VCaP (cell line): ENCODE measurements around the gene CISD3.

Source experiments
- H3K27ac ChIP-seq: fragments of 450-650 bp; 2 replicates; pipeline ENCODE4 v1.5.1; 2017
- TF ChIP-seq, protein P1 (sequence below): fragments of 450-650 bp; conservative IDR thresholded peaks from 2 replicates; pipeline ENCODE4 v1.5.1; 2017; ENCODE audit warnings: mild to moderate bottlenecking, moderate library complexity

The CISD3 gene

DNA sequence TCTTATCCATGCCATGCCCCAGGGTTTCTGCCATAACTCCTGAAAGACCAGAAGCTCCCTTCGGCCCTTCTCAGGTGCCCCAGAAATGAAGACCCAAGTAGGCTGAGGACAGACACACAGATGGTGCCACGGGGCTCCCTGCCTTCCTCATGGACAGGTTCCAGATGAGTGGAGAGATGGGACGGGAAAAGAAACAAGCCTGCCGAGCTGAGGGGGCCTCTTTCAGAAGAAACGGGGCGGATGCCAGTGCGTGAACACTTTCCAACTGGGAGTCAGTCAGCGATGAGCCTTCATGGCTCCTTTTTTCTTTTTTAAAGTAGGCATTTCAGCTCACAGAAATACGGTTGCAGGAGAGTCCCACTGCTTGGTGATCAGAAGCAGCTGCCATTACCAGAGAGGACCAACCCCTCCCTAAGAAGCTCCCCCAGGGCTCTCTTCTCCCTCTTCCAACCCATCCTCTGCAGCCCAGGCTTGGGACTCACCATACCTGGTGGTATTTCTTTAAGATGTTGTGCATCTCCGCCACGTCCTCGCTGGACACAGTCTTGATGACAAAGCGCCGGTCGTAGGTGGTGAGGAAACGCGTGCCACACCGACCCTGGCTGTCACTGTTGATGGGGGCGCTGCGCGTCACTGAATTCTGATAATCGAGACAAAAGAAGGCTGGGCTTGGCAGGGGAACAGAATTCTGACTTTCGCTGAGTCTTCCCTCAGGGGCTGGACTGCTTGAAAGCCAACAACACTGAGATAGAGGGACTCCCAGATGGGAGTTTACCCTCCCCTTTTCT lies 50.0 kb downstream of the CISD3 start:
- H3K27ac ChIP-seq, result no peak overlapping the region
- TF ChIP-seq, protein P1, sequence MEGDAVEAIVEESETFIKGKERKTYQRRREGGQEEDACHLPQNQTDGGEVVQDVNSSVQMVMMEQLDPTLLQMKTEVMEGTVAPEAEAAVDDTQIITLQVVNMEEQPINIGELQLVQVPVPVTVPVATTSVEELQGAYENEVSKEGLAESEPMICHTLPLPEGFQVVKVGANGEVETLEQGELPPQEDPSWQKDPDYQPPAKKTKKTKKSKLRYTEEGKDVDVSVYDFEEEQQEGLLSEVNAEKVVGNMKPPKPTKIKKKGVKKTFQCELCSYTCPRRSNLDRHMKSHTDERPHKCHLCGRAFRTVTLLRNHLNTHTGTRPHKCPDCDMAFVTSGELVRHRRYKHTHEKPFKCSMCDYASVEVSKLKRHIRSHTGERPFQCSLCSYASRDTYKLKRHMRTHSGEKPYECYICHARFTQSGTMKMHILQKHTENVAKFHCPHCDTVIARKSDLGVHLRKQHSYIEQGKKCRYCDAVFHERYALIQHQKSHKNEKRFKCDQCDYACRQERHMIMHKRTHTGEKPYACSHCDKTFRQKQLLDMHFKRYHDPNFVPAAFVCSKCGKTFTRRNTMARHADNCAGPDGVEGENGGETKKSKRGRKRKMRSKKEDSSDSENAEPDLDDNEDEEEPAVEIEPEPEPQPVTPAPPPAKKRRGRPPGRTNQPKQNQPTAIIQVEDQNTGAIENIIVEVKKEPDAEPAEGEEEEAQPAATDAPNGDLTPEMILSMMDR, result no peak

DNA sequence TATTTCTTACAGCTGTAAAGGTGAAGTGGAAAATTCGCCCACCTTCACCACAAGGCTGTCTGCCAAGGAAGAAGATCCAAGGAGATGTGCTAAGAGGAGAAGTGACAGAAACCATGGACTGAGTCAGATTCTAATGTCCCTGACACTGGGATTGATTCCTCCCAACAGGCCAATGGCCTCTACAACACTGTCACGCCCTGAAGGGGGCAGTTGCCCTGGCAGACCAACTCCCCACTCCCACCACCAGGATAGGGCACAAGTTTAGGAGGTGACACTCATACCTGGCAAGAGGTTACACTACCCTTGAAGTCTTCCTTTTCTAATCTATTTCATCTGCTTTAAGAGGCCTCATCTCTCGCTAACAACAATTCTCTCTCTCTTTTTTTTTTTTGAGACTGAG lies 53.1 kb downstream of the CISD3 start:
- no peak overlapping the region for H3K27ac ChIP-seq
- TF ChIP-seq, protein P1, result no peak
